HG02623 (cell line): ENCODE measurements around the gene KCNQ5.

Experiments
- ATAC-seq: cut with Tn5 transposase; IDR thresholded peaks from one replicate; pipeline ENCODE4 v1.9.1; 2021; ENCODE audit warnings: moderate library complexity; ENCODE audit not compliant: unreplicated experiment

The KCNQ5 gene

DNA sequence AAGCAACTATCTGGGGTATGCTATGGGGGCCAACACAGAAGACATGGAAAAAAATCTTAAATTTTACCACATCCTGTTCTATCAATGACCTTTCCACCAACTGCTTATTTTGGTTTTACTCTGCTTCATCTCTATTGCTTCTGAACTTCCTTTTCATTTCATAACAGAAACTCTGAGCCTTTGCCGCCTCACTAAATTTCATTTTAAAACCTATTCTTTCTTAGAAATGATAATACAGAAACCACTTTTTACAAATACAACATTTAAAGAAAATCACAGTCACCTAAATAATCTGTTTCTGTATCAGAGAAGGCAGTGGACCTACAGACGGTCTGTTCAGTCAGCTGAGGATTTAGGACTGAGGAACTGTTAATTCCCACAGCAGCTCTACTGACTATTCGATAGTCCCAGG lies 117.5 kb downstream of the KCNQ5 start:
- peak; percentile 46 for ATAC-seq

DNA sequence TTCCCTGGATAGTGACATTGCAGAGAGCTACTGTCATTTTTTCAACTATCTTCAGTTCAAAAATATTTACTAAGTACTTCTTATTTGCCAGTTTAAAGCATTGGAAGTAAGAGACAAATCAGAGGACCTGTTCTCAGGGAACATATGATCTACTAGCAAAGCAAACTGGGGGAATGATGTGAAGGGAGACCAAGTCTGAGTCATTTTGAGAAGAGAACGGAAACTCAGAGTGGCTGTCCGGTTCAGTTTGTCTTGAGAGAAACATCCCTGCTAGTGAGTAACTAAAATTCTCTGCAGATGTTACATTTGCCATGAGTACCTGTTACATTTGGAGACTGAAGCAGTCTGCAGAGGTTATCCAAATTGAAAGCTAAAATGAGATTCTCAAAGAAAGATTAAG lies 118.3 kb downstream of the KCNQ5 start:
- ATAC-seq = peak; percentile 89

DNA sequence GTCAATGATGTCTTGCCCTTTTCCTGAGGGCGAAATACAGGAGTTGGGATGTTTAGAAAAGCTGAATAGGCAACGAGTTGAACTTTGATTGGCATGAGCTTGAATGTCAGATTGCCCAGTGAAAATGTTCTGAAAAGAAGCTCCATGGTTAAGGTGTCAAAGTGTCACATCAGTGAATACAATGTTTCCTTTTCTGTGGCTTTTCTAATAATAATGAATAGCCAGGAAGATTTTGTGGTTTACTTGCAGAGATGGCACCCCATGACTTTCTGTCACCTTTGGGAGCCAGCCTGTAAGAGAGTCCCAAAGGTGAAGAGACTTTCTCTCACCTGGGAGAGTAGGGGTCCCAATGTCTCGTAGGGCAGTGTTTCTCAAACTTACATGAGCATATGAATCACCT lies 119.2 kb downstream of the KCNQ5 start:
- ATAC-seq = no peak

DNA sequence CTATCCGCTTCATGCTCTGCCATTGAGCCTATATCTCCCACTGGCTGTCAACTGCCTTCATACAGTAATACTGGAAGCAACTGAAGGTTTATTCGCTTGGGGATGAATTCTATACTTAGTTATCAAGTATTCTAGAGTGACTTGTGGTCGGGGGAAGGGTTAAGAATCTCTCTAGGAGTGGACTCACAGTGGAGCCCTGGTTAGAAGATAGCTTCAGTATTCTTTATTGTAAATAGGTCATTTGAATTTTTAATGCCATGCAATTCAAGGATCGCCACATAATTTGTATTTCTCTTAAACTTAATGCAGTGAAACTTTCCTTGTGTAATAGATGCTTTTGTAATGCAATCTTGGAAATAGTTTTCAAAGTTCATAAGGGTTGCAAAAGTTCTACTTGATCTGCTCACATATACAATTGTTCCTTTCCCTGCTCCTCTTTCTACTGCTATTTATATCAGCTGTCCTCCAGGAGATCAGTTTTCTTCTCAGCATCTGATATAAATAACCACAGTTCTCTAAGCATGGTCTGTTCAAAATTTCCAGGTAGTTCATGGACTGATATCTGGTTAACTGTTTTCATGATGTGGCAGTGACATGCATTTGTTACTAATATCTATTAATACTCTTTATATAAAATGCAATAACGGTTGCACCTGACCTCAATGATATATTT lies 120.3 kb downstream of the KCNQ5 start:
- ATAC-seq = no peak

DNA sequence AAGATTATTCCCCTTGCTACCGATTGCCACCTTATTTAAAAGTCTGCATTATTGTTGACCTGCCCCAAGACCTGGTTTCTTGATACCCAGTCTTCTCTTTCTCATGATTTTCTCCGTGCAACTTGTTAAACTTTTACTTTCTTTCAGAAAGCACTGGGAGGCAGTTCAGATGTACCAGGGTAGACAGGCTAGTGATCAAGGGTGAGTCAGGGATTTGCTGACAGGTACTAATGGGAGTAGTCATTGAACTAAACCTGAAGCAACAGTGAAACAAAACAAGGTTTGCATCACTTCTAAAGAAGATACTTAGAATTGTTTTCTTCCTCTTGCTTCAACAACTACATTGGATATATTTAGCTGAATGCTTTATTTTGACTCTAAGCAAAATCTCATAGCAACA lies 124.4 kb downstream of the KCNQ5 start:
- ATAC-seq = no peak

DNA sequence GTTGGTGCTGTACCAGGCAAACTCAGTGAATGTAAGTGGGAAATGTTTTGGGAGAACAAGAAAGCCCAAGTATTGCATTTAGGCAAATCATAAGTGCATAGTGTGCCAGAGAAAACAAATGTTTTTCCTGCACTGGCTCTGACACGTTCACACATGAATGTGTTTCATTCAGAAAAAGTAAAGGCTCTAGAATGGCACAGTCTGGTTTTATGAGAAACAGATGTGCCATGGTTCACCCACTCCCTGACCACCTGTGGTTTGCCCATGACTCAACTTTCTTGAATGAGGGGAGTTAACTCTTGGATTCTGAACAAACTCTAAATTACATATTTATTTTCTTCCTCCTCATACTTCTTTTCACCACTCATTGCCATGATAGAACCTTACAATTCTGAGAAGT lies 126.9 kb downstream of the KCNQ5 start:
- ATAC-seq = no peak

DNA sequence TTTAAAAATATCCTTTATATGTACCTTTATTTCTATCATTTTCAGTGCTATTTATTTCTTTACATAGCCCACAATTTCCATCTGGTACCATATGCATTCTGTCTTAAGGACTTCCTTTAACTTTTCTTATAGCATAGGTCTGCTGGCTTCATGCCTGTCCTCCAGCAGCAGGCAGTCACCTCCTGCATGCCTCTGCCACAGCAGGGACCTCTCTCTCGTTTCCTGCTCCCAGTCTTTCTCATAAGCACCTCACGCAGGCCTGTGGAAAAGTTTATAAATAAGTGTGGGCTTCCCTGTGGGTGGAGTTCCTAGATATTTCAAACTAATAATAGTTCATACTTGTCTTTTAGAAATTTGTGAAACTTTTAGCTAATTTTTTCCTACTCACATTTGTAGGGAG lies 133.9 kb downstream of the KCNQ5 start:
- no peak for ATAC-seq

DNA sequence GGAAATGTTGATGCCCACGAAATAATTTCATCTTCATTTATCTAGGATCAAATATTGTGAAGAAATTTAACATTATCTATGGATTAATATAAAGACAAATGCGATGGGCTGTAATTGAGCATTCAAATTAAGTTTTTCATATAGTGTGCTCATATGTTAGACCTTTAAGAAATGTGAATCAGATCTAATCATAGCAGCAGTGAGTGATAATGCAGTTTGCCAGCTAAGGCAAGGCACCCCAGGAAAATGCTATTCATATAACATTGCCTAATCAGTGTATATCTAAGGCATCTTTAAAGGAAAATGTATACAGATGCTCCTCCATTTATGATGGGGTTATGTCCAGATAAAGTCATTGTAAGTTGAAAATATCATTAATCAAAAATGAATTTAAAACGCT lies 135.2 kb downstream of the KCNQ5 start:
- ATAC-seq = no peak

DNA sequence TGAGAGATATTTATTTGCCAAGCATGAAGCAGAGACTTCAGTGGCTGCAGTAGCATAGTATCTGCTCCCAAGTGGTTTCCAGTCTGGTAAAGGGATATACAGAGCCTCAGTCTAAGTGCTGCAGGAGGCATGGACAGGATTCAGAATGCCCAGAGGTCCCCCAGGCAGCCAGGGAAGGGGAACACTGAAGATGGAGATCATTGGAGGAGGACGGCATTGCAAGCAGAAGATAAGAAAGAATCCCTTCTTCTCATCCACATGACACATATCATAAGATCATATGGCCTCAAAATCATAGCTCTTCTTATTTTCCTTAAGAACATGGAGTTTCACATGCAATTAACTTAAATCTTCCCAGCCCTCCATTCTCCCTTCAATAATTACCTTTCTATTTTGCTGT lies 136.1 kb downstream of the KCNQ5 start:
- no peak for ATAC-seq

DNA sequence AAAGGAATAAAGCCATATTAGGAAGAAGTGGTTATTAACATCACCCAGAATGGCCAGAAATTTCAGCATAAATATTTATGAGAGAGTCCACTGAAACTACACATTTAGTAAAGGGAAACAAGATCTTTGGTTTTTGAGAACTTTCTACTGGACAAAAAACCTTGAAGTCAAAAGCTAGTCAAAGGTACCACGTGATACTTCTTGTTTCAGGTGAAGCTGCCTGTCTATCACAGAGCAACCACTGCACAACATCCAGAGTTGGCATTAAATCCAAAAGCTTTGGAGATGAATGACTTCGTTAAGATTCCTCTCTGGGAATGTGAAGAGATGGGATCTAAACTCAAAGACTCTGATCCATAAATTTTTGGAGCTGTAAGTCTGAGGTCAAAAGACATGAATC lies 137.0 kb downstream of the KCNQ5 start:
- no peak for ATAC-seq

DNA sequence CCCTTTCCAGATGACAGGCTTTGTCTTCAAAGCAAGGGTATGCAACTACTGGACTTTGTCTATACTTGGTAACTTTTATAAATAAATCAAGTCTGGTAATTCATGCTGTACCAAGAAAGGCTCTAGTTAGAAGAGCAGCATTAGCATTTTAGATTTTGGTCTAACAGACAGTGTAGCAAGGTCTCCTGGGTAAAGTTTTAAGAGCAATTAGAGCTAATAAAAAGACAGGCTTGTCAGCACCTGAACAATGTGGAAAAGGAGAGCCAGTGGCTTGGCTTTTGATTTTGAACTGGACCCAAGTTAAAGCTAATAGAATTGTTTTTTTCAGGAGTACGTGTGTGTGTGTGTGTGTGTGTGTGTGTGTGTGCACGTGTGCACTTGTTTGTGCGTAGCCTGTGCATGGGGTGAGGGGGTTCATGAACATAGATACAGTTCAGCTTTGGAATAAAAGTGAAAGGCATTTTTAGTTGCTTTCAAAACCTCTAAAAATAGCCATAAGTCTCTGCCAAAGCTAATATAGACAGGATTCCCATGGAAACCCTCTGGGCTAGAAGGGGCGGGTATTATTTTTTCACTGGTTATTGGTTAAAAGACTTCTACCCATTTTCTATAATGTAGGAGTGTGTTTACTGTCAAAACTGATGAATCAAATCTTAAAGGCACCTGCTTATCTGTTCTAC lies 138.4 kb downstream of the KCNQ5 start:
- no peak for ATAC-seq

DNA sequence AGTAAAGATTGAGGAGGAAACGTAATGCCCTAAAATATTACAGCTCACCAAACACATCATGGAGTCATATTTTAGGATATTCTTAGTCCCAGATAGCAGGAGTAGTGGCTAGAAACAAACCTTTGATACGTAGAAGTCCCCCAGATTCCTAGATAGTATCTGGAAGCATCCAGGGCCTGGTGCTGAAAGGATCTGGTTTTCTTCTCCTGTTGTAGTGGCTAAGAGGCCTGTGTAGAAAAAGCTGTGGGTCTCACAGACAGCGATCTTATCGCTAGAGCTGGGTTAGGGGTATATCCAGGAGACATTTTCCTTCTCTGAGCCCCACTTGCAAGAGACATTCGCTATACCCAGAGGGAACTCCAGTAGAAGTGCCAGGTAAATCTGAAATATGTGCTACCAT lies 139.9 kb downstream of the KCNQ5 start:
- no peak for ATAC-seq

DNA sequence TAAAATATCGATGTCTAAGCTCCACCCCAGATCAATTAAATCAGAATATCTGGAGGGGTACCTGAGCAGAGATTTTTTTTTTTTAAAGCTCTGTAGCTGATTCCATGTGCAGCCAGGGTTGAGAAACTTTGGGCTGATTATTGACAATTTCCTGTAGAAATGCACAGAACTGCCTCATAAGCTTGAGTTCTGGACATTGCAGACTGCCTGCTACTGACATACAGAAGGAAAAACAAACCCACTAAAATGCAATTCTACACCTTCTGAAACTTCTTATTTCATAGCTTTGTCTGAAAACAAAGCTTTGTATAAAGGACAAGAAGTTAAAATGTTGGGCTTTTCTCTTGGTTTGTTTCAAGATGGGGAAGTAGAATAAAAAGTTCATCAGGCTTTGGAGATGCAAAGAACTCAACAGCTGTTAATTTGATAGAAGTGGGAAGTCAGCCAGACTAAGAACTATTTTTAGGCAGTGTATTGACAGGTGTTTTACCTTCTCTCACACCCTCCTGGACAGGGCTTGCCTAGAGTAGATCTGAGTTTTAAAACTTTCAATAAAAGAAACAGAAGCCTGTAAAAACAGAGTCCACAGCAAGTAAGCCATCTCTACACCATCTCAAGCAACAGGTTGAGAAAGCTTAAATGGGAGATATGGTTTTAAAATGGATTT lies 147.7 kb downstream of the KCNQ5 start:
- ATAC-seq = peak; percentile 62

DNA sequence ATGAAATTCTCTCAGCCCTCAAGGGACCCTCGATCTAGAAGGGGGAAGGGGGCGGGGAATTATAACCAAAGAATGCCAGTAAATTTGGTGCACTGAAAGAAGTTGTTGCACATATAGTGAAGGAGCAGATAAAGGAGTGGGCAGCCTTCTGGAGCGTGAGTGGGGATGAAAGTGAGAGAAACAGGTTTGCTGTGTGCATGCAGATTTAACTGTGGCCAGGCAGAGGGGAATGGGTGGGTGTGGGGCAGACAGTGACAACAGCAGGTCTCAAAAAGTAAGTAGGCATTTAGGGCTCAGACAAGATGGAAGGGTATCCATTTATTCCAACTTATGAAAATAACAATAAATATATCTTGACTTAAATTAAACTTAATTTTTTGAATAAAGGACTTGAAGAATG lies 149.1 kb downstream of the KCNQ5 start:
- no peak for ATAC-seq

DNA sequence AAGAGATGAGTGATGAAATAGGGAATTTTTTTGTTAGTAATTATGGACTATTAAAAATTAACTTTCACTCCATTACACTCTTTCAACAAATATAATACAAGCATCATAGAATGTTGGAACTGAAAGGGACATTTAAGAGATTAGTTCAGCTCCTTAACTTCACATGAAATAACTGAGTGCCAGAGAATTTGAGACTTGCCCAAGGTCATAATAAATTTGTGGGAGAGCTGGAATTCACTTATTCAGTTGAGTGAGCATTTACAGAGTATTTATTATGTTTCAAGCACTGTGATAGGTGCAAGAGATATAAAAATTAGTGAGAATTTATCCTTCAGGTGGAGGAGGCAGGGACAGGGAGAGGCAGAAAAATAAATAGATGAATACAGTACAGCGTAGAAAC lies 154.6 kb downstream of the KCNQ5 start:
- no peak for ATAC-seq

DNA sequence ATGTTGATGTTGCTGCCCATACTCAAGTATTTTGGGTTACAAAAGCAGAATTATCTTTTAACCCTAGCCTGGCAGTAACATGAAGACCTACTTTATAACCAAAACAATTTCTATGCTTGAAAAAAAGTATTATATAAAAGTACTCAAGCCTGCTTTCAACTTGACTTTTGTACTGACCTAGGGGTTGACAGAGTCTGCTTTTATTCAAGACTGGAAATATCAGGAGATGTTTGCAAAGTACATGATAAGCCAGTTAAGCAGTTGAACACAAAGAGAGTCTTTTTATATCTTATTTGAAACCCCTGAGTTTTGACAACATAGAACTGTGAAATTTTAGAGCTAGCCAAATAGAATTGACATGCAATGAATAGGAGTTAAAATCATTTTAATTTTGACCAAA lies 159.8 kb downstream of the KCNQ5 start:
- no peak for ATAC-seq

DNA sequence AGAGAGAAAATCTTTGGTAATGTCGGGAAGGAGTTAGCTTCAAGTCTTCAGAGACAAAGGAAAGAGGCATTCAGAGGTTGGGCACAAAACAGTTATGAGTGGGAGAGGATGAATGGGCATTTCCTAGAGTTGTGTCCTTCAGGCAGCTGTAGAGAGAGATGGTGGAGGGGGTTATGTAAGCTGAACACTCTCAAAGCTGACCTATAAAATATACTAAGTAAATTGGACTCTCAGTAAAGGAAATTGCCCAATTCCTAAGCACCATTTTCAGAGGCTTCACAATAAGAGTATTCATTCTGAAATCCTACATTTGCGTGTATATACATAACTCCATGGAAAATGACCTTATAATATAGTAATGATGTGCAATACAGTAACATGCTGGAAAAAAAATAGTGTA lies 161.2 kb downstream of the KCNQ5 start:
- ATAC-seq = no peak

DNA sequence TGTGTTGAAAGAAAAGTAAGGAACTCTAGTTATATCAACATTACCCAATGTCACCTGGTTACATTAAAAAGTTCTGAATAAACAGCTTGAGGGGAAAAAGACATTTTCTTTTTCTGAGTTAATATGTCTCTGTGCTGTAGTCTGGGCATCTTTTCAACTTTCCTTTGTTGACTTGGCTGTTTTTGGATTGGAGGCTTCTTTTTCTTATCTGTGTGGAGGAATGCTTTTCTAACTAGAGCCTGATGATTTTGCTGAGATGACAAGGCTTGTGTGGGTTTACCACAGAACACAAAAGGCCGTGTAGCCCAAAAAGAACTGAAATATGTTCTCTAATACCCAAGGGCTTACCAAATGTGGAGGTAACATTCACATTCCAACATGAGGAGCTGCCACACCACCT lies 161.8 kb downstream of the KCNQ5 start:
- no peak for ATAC-seq

DNA sequence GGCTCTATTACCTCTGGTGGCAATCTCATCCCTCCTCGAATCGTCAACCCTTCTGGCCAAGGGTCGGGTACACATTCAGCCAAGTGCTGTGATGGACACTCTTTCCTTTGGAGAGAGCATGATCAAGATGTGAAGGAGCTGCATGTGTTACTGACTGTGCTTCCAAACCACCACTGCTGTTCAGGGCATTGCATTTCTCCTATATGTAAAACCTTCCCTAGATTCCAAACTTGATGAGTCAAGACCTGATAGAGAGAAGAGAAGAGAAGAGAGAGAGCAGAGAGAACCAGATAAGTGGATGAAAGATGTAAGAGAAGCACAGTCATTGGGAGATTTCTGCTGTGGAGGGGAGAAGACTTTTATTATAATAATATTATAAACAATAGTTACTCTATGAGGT lies 162.2 kb downstream of the KCNQ5 start:
- ATAC-seq = no peak

DNA sequence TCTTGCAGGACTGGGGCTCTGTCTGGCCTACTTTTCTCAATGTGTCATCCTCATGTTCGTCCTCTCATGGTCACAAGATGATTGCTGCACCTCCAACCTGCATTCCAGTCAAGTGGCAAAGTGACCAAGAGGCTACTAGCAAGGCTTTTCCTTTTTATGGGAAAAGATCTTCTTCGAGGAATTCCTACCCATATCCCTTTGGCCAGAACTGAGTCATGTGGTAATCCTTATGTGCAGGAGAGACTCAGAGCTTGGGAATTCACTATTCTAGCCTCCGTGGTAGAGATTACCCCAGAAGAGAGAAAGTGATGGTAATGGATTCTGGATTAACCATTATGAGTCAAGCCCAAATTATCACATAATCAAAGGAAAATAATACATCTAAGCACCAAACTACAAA lies 162.7 kb downstream of the KCNQ5 start:
- ATAC-seq = no peak

DNA sequence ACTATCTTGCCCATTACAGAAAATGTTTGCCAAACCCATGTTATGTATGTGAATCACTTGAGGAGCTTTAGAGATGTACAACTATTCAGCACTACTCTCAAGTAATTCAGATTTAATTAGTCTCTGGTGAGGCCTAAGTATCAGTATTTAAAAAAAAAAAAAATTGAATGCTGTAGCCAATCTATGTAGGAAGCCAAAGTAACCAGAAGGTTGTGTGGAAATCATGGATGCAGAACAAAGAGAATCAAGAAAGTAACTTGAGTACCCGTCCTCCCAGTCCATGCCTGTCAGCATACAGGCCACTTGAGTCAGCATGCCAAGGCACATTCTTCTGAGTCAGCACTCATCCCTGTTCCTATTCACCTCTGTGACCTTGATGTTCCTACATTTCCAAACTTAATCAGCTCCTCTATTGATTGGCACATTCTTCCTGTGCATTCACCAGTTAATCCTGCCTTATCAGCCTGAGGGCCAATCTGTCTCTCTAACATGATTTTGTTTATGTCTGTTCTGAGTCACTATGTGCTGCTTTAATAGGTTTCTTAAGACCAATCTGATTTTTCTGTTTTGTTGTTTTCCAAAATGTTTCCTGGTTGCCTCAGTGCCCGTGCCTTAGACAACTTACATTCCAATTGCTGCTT lies 165.6 kb downstream of the KCNQ5 start:
- ATAC-seq = no peak

DNA sequence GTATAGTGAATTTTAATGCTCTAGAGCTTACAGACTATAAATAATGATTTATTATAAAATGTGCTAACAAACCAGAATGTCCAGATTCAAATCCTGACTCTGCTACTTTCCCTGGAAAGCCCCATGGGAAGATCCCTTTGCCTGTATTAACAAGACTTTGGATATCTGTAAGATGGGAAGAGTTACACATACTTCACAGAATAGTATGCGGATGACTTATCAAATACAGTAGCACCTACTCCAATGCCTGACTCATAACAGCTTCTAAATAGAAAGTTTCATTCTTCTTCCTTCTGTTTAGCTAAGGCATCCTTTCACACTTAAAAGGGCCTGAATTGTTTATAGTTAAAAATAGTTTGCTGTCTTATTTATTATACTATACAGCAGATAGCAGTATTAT lies 166.3 kb downstream of the KCNQ5 start:
- ATAC-seq = no peak
